Transverse colon (tissue), 3 donors: ENCODE data around the gene SLC37A1.

Experiments used
- CTCF ChIP-seq, 5 experiments: fragments of 200-600 bp in 3 of 5; fragments of 450-650 bp in 2 of 5; sonication (generic) in 3 of 5; IDR thresholded peaks; 1 replicate in 2 of 5; 2 replicates in 3 of 5; pipeline ENCODE4 v1.5.1; 2016 to 2017; ENCODE audit warnings: antibody characterized with exemption in 5 of 5, inconsistent platforms in 3 of 5, mild to moderate bottlenecking in 2 of 5, moderate library complexity in 1 of 5
- POLR2A ChIP-seq: fragments of 450-650 bp; IDR thresholded peaks from one replicate; pipeline ENCODE4 v1.6.1; 2016; ENCODE audit warnings: antibody characterized with exemption, mild to moderate bottlenecking, moderate library complexity

- TF ChIP-seq CTCF (IDR thresholded peaks at IDR 0.05) (no peak), POLR2A (no peak)
Measured at GRCh38 chr21:42626171-42626570, 112.5 kb downstream of the SLC37A1 start.
